HepG2 (cell line): ENCODE data around the gene CABP4. TPM values are rescaled to one million over a fixed set of nuclear protein-coding genes. Genes with fewer than 3 reads are reported as not detected.

ENCODE experiments used
- ARID4A ChIP-seq: sonication (generic); formaldehyde crosslinking; IDR thresholded peaks from 2 replicates; pipeline ENCODE4 v1.5.0; 2020; ENCODE audit warnings: mild to moderate bottlenecking, missing genetic modification reagents, borderline replicate concordance
- BRD4 ChIP-seq: sonication (generic); formaldehyde crosslinking; IDR thresholded peaks from 2 replicates; pipeline ENCODE4 v1.4.0; 2020; ENCODE audit warnings: missing genetic modification reagents
- CBX5 ChIP-seq: sonication (generic); formaldehyde crosslinking; IDR thresholded peaks from 2 replicates; pipeline ENCODE4 v1.4.0; 2020; ENCODE audit warnings: missing genetic modification reagents, borderline replicate concordance
- DNMT1 ChIP-seq: sonication (generic); formaldehyde crosslinking; IDR thresholded peaks from 2 replicates; pipeline ENCODE4 v1.5.1; 2020; ENCODE audit warnings: mild to moderate bottlenecking, missing genetic modification reagents
- E2F1 ChIP-seq: sonication (generic); formaldehyde crosslinking; IDR thresholded peaks from 2 replicates; pipeline ENCODE4 v1.5.0; 2020; ENCODE audit warnings: missing genetic modification reagents
- GATAD1 ChIP-seq: IDR thresholded peaks from 2 replicates; pipeline ENCODE4 v1.6.1; 2016; ENCODE audit warnings: missing genetic modification reagents, missing compliant biosample characterization
- MIER3 ChIP-seq: IDR thresholded peaks from 2 replicates; pipeline ENCODE4 v1.6.1; 2016; ENCODE audit warnings: missing compliant biosample characterization, borderline replicate concordance
- MNT ChIP-seq: fragments of 450-650 bp; IDR thresholded peaks from 2 replicates; pipeline ENCODE4 v1.6.1; 2016
- NFKB2 ChIP-seq: sonication (generic); formaldehyde crosslinking; IDR thresholded peaks from 2 replicates; pipeline ENCODE4 v1.4.0; 2020; ENCODE audit warnings: missing genetic modification reagents, borderline replicate concordance
- PHF20 ChIP-seq: sonication (generic); formaldehyde crosslinking; IDR thresholded peaks from 2 replicates; pipeline ENCODE4 v1.5.0; 2020; ENCODE audit warnings: mild to moderate bottlenecking, missing genetic modification reagents
- PLSCR1 ChIP-seq: sonication (generic); formaldehyde crosslinking; IDR thresholded peaks from 2 replicates; pipeline ENCODE4 v1.5.0; 2020; ENCODE audit warnings: missing genetic modification reagents, mild to moderate bottlenecking, borderline replicate concordance
- TBP ChIP-seq: sonication (generic); formaldehyde crosslinking; IDR thresholded peaks from 2 replicates; pipeline ENCODE4 v1.5.0; 2020; ENCODE audit warnings: missing genetic modification reagents
- ZNF609 ChIP-seq: sonication (generic); formaldehyde crosslinking; IDR thresholded peaks from 2 replicates; pipeline ENCODE4 v1.4.0; 2020; ENCODE audit warnings: mild to moderate bottlenecking, missing genetic modification reagents, borderline replicate concordance
- ZNF709 ChIP-seq: sonication (generic); formaldehyde crosslinking; IDR thresholded peaks from 2 replicates; pipeline ENCODE4 v1.5.0; 2020; ENCODE audit warnings: mild to moderate bottlenecking, missing genetic modification reagents
- ZNF776 ChIP-seq: sonication (generic); formaldehyde crosslinking; IDR thresholded peaks from 2 replicates; pipeline ENCODE4 v1.4.0; 2020; ENCODE audit warnings: mild to moderate bottlenecking, missing genetic modification reagents
- polyA plus RNA-seq, 8 experiments: library from polyadenylated mRNA; depleted of rRNA in 3 of 8; stranded (reverse) in 7 of 8; unstranded in 1 of 8; fragments of >200 nt; fragmentation: Illumina TruSeq in 4 of 8; extraction: Trizol in 4 of 8; gene quantifications; 2 replicates each; pipeline versions ENCODE4 v1.2.1 to v1.2.3, GENCODE V29; 2011 to 2016; ENCODE audit warnings: low read depth in 4 of 8, missing spikeins in 1 of 8, mixed read lengths in 1 of 8; ENCODE audit not compliant: insufficient read depth in 1 of 8
- total RNA-seq, 5 experiments: library from RNA; depleted of rRNA; stranded (reverse); fragments of >200 nt; fragmentation: Illumina TruSeq; extraction: Trizol; gene quantifications; 2 replicates each; pipeline ENCODE4 v1.2.3, GENCODE V29; 2016; ENCODE audit warnings: low read depth in 1 of 5

CABP4 gene
- total and polyA plus RNA-seq, 2 of the 13 experiments (the other 11 are each of a cell fraction or from before 2014, with no cell fraction given), result not detected

GRCh38 chr11:67468759-67469507, 13.8 kb downstream of the CABP4 start, which contains the start of gene TMEM134 (continued):
- TF ChIP-seq MNT (peak; percentile 39; the same call in 1 of the 2 replicates), ZNF776 (CRISPR knock-in tag) (no peak; the same call in 1 of the 2 replicates), PHF20 (CRISPR knock-in tag) (peak; percentile 71), ZNF709 (CRISPR knock-in tag) (0 out of 2 replicates have a peak, but pooled peaks have one; percentile 51), E2F1 (peak; percentile 43; the same call in 1 of the 2 replicates), GATAD1 (CRISPR knock-in tag) (peak; percentile 84), BRD4 (CRISPR knock-in tag) (0 out of 2 replicates have a peak, but pooled peaks have one; percentile 63), CBX5 (CRISPR knock-in tag) (peak; percentile 87; the same call in 1 of the 2 replicates), ZNF609 (CRISPR knock-in tag) (0 out of 2 replicates have a peak, but pooled peaks have one; percentile 20), NFKB2 (peak; percentile 67; the same call in 1 of the 2 replicates), ARID4A (CRISPR knock-in tag) (peak; percentile 88), DNMT1 (0 out of 2 replicates have a peak, but pooled peaks have one; percentile 31), PLSCR1 (CRISPR knock-in tag) (0 out of 2 replicates have a peak, but pooled peaks have one; percentile 37), MIER3 (CRISPR knock-in tag) (peak; percentile 40; the same call in 1 of the 2 replicates), TBP (no peak)
